IMR-90 (cell line): ENCODE data around the gene ZNF202. TPM values are rescaled to one million over a fixed set of nuclear protein-coding genes. Genes with fewer than 3 reads are reported as not detected.

Source experiments
- ATAC-seq: fragments of 200-7000 bp; cut with Tn5 transposase; 2 replicates; pipeline ENCODE4 v1.9.1; 2020; ENCODE audit warnings: low read depth, mild to moderate bottlenecking, moderate library complexity
- BruUV-seq: library from RNA; stranded (reverse); fragments of 400-500 nt; replicated peaks from 2 replicates; lab custom pipeline; 2021; lab: Mats Ljungman, UMichigan
- CTCF ChIA-PET: fragments of 300-600 bp; formaldehyde crosslinking; extraction: SDS; loops from one replicate; lab custom pipeline; 2021; ENCODE audit warnings: antibody characterized with exemption; lab: Yijun Ruan, JAX
- POLR2A ChIA-PET: fragments of 300-600 bp; sonication (Branson Sonifier 250); formaldehyde crosslinking; loops from one replicate; lab custom pipeline; 2022; ENCODE audit warnings: antibody characterized with exemption; ENCODE audit not compliant: unreplicated experiment; lab: Charles Lee
- DNase-seq: peaks from one replicate; pipeline ENCODE4 v3.0.0; 2013
- H2AFZ ChIP-seq: replicated peaks from 2 replicates; pipeline ENCODE3; 2013; ENCODE audit warnings: low read length, mild to moderate bottlenecking; ENCODE audit not compliant: poor library complexity
- H2AK5ac ChIP-seq: 2 replicates; pipeline ENCODE4 v1.6.1; 2013; ENCODE audit warnings: low read depth, low read length, inconsistent platforms
- H2AK9ac ChIP-seq: replicated peaks from 2 replicates; pipeline ENCODE3; 2013; ENCODE audit warnings: mild to moderate bottlenecking, low read depth, low read length, moderate library complexity; ENCODE audit not compliant: poor library complexity
- H2BK120ac ChIP-seq: 2 replicates; pipeline ENCODE4 v1.6.1; 2013; ENCODE audit warnings: low read depth, low read length, inconsistent platforms
- H2BK15ac ChIP-seq: 3 replicates; pipeline ENCODE4 v1.6.1; 2013; ENCODE audit warnings: low read depth, low read length, inconsistent platforms
- H2BK20ac ChIP-seq: 2 replicates; pipeline ENCODE4 v1.6.1; 2013; ENCODE audit warnings: low read depth, mild to moderate bottlenecking, inconsistent platforms, low read length, moderate library complexity
- H2BK5ac ChIP-seq: 2 replicates; pipeline ENCODE4 v1.6.1; 2013; ENCODE audit warnings: mild to moderate bottlenecking, low read depth, low read length, inconsistent platforms; ENCODE audit not compliant: poor library complexity, severe bottlenecking
- H3K14ac ChIP-seq: replicated peaks from 2 replicates; pipeline ENCODE4 v1.6.1; 2013; ENCODE audit warnings: low read depth, low read length, inconsistent platforms
- H3K18ac ChIP-seq: 2 replicates; pipeline ENCODE4 v1.6.1; 2013; ENCODE audit warnings: low read depth, low read length, control low read depth
- H3K23ac ChIP-seq: 2 replicates; pipeline ENCODE4 v1.6.1; 2013; ENCODE audit warnings: low read depth, low read length, inconsistent platforms
- H3K27ac ChIP-seq: 2 replicates; pipeline ENCODE4 v1.5.1; 2013; ENCODE audit warnings: mild to moderate bottlenecking, control low read depth, low read length; ENCODE audit not compliant: insufficient read depth
- H3K27me3 ChIP-seq: 2 replicates; pipeline ENCODE4 v1.6.1; 2013; ENCODE audit warnings: low read length; ENCODE audit not compliant: control insufficient read depth, insufficient read depth
- H3K36me3 ChIP-seq: 2 replicates; pipeline ENCODE4 v1.6.1; 2013; ENCODE audit warnings: low read length, mixed read lengths; ENCODE audit not compliant: control insufficient read depth, insufficient read depth
- H3K4ac ChIP-seq: 2 replicates; pipeline ENCODE4 v1.6.1; 2013; ENCODE audit warnings: low read depth, low read length, inconsistent platforms
- H3K4me1 ChIP-seq: 2 replicates; pipeline ENCODE4 v1.6.1; 2013; ENCODE audit warnings: low read length, mixed read lengths; ENCODE audit not compliant: control insufficient read depth, insufficient read depth
- H3K4me2 ChIP-seq: 2 replicates; pipeline ENCODE4 v1.6.1; 2013; ENCODE audit warnings: low read depth, mild to moderate bottlenecking, control low read depth, low read length, moderate library complexity
- H3K4me3 ChIP-seq: 2 replicates; pipeline ENCODE4 v1.5.1; 2013; ENCODE audit warnings: low read depth, mild to moderate bottlenecking, control low read depth, low read length, moderate library complexity; ENCODE audit not compliant: insufficient read depth
- H3K56ac ChIP-seq: 2 replicates; pipeline ENCODE4 v1.6.1; 2013; ENCODE audit warnings: low read length, inconsistent platforms; ENCODE audit not compliant: insufficient read depth; ENCODE audit errors: extremely low read depth
- H3K79me1 ChIP-seq, 2 experiments: 2 replicates each; pipeline ENCODE4 v1.6.1; 2013; ENCODE audit warnings: low read length in 2 of 2, inconsistent platforms in 1 of 2, low read depth in 1 of 2
- H3K9ac ChIP-seq: 2 replicates; pipeline ENCODE4 v1.6.1; 2013; ENCODE audit warnings: low read depth, low read length, control low read depth
- H3K9me1 ChIP-seq: 2 replicates; pipeline ENCODE4 v1.6.1; 2013; ENCODE audit warnings: low read length, inconsistent platforms; ENCODE audit not compliant: insufficient read depth
- H3K9me3 ChIP-seq: 2 replicates; pipeline ENCODE4 v1.6.1; 2013; ENCODE audit warnings: low read length; ENCODE audit not compliant: control insufficient read depth, insufficient read depth
- H4K20me1 ChIP-seq: 2 replicates; pipeline ENCODE4 v1.6.1; 2013; ENCODE audit warnings: low read length, inconsistent platforms; ENCODE audit not compliant: insufficient read depth
- H4K5ac ChIP-seq: 2 replicates; pipeline ENCODE4 v1.6.1; 2013; ENCODE audit warnings: mild to moderate bottlenecking, low read depth, low read length, control low read depth
- H4K8ac ChIP-seq, 2 experiments: 2 replicates each; pipeline ENCODE4 v1.6.1; 2013; ENCODE audit warnings: low read depth in 2 of 2, low read length in 2 of 2, control low read depth in 1 of 2, inconsistent platforms in 1 of 2
- H4K91ac ChIP-seq: 2 replicates; pipeline ENCODE4 v1.6.1; 2013; ENCODE audit warnings: low read depth, low read length, inconsistent platforms; ENCODE audit not compliant: insufficient read depth
- BHLHE40 ChIP-seq: fragments of 150-350 bp; IDR thresholded peaks from 2 replicates; pipeline ENCODE4 v1.6.1; 2016; ENCODE audit warnings: mild to moderate bottlenecking, low read depth, low read length
- CEBPB ChIP-seq: IDR thresholded peaks from 2 replicates; pipeline ENCODE4 v1.6.1; 2012; ENCODE audit warnings: low read depth, low read length, improper control_type of control experiment
- NFE2L2 ChIP-seq: fragments of 150-350 bp; IDR thresholded peaks from 2 replicates; pipeline ENCODE4 v1.6.1; 2016; ENCODE audit warnings: low read depth, mild to moderate bottlenecking, low read length
- dilution Hi-C: fragments of 300-500 bp; cut with HindIII; formaldehyde crosslinking; loops from one replicate; pipeline ENCODE4 v1.14.3; 2018; ENCODE audit warnings: low sequenced_read_pairs; ENCODE audit not compliant: unreplicated experiment
- in situ Hi-C: fragments of 300-500 bp; cut with MboI; formaldehyde crosslinking; loops from 3 replicates; pipeline ENCODE4 v1.14.3; 2019; ENCODE audit warnings: low sequenced_read_pairs, inconsistent platforms, mixed read lengths
- intact Hi-C: fragments of 100-400 bp; cut with micrococcal nuclease; formaldehyde crosslinking; loops from 2 replicates; pipeline ENCODE4 v1.10.0; 2022
- polyA plus RNA-seq, 3 experiments: library from polyadenylated mRNA; depleted of rRNA; stranded (reverse); fragments of >200 nt; gene quantifications; 2 replicates each; pipeline ENCODE4 v1.2.3, GENCODE V29; 2012; ENCODE audit warnings: low replicate concordance in 1 of 3
- total RNA-seq: library from RNA; depleted of rRNA; stranded (reverse); fragments of >200 nt; gene quantifications from 2 replicates; pipeline ENCODE4 v1.2.3, GENCODE V29; 2012

Gene ZNF202
- total and polyA plus RNA-seq, 2 of the 4 experiments (the other 2 are of a cell fraction): 7.7 to 8.2 TPM

GRCh38 chr11:123762422-123762821 is 21.0 kb upstream of the ZNF202 start:
- Histone ChIP-seq H2BK20ac (no peak overlapping the region), H3K9me1 (no peaks in the 10 kb centered on the region), H3K14ac (no peak overlapping the region), H3K27ac (no peak overlapping the region), H4K91ac (no peak overlapping the region), H3K79me1 (no peaks in the 10 kb centered on the region), H3K9me3 (no peaks in the 10 kb centered on the region), H3K4ac (no peak overlapping the region), H3K9ac (no peak overlapping the region), H3K4me3 (no peak overlapping the region), H3K56ac (no peak overlapping the region), H3K23ac (no peak overlapping the region), H2BK120ac (no peak overlapping the region), H2BK15ac (no peak overlapping the region), H2AK9ac (no peak overlapping the region), H3K36me3 (no peaks in the 10 kb centered on the region), H3K4me1 (no peaks in the 10 kb centered on the region), H4K5ac (no peak overlapping the region), H2AFZ (no peak overlapping the region), H2AK5ac (no peak overlapping the region), H4K8ac (no peak overlapping the region), H2BK5ac (no peak overlapping the region), H3K18ac (no peak overlapping the region), H3K27me3 (0 out of 2 replicates have a peak, but pooled peaks cover 1% of the 10 kb centered on the region), H3K4me2 (no peak overlapping the region), H4K20me1 (no peaks in the 10 kb centered on the region)
- intact Hi-C loops: no loop called here
- dilution Hi-C loops: no loop called here
- no TSS peak for BruUV-seq
- CTCF ChIA-PET: no interaction called here
- POLR2A ChIA-PET: no interaction called here
- DNase-seq (no peak), ATAC-seq (no peak)
- in situ Hi-C loops: no loop called here
- TF ChIP-seq BHLHE40: no peak
- no peak for TF ChIP-seq CEBPB
- TF ChIP-seq NFE2L2: no peak
